H1 (cell line): ENCODE results near the gene SNRPB2. TPM values are rescaled to one million over a fixed set of nuclear protein-coding genes. Genes with fewer than 3 reads are reported as not detected.

Source experiments
- CTCF ChIA-PET: fragments of 300-600 bp; sonication (Branson Sonifier 250); formaldehyde crosslinking; loops from one replicate; lab custom pipeline; 2021; ENCODE audit not compliant: partially characterized antibody; lab: Charles Lee
- POLR2A ChIA-PET: fragments of 300-600 bp; sonication (Branson Sonifier 250); formaldehyde crosslinking; loops from one replicate; lab custom pipeline; 2021; ENCODE audit warnings: inconsistent platforms; ENCODE audit not compliant: partially characterized antibody; lab: Charles Lee
- DNase-seq, 2 experiments: peaks; one replicate each; pipeline versions ENCODE4 v3.0.0 to v3.0.0-alpha.2; 2010 to 2022; ENCODE audit warnings: low spot score in 2 of 2, low read depth in 1 of 2, mixed read lengths in 1 of 2
- FAIRE-seq: peaks from 2 replicates; lab custom pipeline; 2011; peaks lifted over from hg19 to GRCh38; lab: Jason Lieb, UNC
- H2AFZ ChIP-seq: 2 replicates; pipeline ENCODE4 v1.8.1; 2012; ENCODE audit warnings: low read length, inconsistent platforms
- H2AK5ac ChIP-seq: 2 replicates; pipeline ENCODE4 v1.6.1; 2013; ENCODE audit warnings: low read depth, low read length
- H2BK120ac ChIP-seq: replicated peaks from 2 replicates; pipeline ENCODE3; 2013; ENCODE audit warnings: low read depth, low read length, inconsistent platforms
- H2BK12ac ChIP-seq: 2 replicates; pipeline ENCODE4 v1.6.1; 2013; ENCODE audit warnings: low read depth, low read length
- H2BK15ac ChIP-seq: 2 replicates; pipeline ENCODE4 v1.6.1; 2013; ENCODE audit warnings: low read length
- H2BK20ac ChIP-seq: 2 replicates; pipeline ENCODE4 v1.6.1; 2013; ENCODE audit warnings: low read length
- H2BK5ac ChIP-seq: 2 replicates; pipeline ENCODE4 v1.6.1; 2013; ENCODE audit warnings: low read depth, low read length
- H3K14ac ChIP-seq: 2 replicates; pipeline ENCODE4 v1.6.1; 2013; ENCODE audit warnings: inconsistent platforms; ENCODE audit not compliant: insufficient read length
- H3K18ac ChIP-seq: 2 replicates; pipeline ENCODE4 v1.6.1; 2013; ENCODE audit warnings: low read length; ENCODE audit errors: extremely low read depth
- H3K23ac ChIP-seq: 2 replicates; pipeline ENCODE4 v1.6.1; 2013; ENCODE audit warnings: inconsistent platforms; ENCODE audit not compliant: insufficient read length
- H3K23me2 ChIP-seq: 2 replicates; pipeline ENCODE4 v1.6.1; 2013; ENCODE audit warnings: low read depth, low read length
- H3K27ac ChIP-seq: 2 replicates; pipeline ENCODE4 v1.6.1; 2011; ENCODE audit warnings: low read depth, low read length, inconsistent platforms
- H3K27me3 ChIP-seq, 4 experiments: replicated peaks in 1 of 4; 1 replicate in 1 of 4; 2 replicates in 3 of 4; pipeline versions ENCODE4 v1.6.1 to v1.8.1; 2011 to 2013; ENCODE audit warnings: low read length in 3 of 4, mild to moderate bottlenecking in 3 of 4, inconsistent platforms in 2 of 4, mixed read lengths in 2 of 4, moderate library complexity in 1 of 4; ENCODE audit not compliant: control insufficient read depth in 3 of 4, insufficient read depth in 3 of 4; ENCODE audit errors: extremely low read depth in 1 of 4
- H3K36me3 ChIP-seq, 4 experiments: 2 replicates each; pipeline versions ENCODE4 v1.6.1 to v1.8.1; 2011 to 2013; ENCODE audit warnings: mild to moderate bottlenecking in 4 of 4, low read length in 3 of 4, moderate library complexity in 2 of 4, control low read depth in 1 of 4, inconsistent platforms in 1 of 4; ENCODE audit not compliant: insufficient read depth in 4 of 4, control insufficient read depth in 2 of 4
- H3K4ac ChIP-seq: replicated peaks from 2 replicates; pipeline ENCODE3; 2013; ENCODE audit warnings: low read length, low read depth, mixed read lengths, inconsistent platforms; ENCODE audit not compliant: insufficient read length
- H3K4me1 ChIP-seq, 4 experiments: replicated peaks in 1 of 4; 1 replicate in 1 of 4; 2 replicates in 3 of 4; pipeline versions ENCODE4 v1.6.1 to v1.8.1; 2011 to 2013; ENCODE audit warnings: low read length in 3 of 4, inconsistent platforms in 2 of 4, mixed read lengths in 1 of 4; ENCODE audit not compliant: insufficient read depth in 4 of 4, control insufficient read depth in 3 of 4
- H3K4me2 ChIP-seq, 2 experiments: 2 replicates each; pipeline versions ENCODE4 v1.6.1 to v1.8.1; 2011 to 2013; ENCODE audit warnings: low read depth in 2 of 2, low read length in 2 of 2, control low read depth in 1 of 2, inconsistent platforms in 1 of 2, mild to moderate bottlenecking in 1 of 2; ENCODE audit not compliant: insufficient read depth in 1 of 2
- H3K4me3 ChIP-seq, 4 experiments: fragments of 200-600, 300-600 bp in 1 of 4; sonication (generic), shearing (Covaris generic), sonication (Bioruptor Twin) in 1 of 4; 2 replicates each; pipeline versions ENCODE4 v1.5.1 to v1.8.1; 2011 to 2016; ENCODE audit warnings: low read length in 4 of 4, low read depth in 3 of 4, control low read depth in 2 of 4, inconsistent platforms in 2 of 4, mild to moderate bottlenecking in 2 of 4, mixed read lengths in 1 of 4, moderate library complexity in 1 of 4; ENCODE audit not compliant: insufficient read depth in 2 of 4; ENCODE audit errors: extremely low read depth in 1 of 4
- H3K56ac ChIP-seq: replicated peaks from 2 replicates; pipeline ENCODE3; 2013; ENCODE audit warnings: low read depth, mild to moderate bottlenecking, mixed read lengths, low read length, inconsistent platforms; ENCODE audit not compliant: insufficient read length
- H3K79me1 ChIP-seq: 2 replicates; pipeline ENCODE4 v1.6.1; 2013; ENCODE audit warnings: low read depth, low read length, control low read depth
- H3K79me2 ChIP-seq, 2 experiments: 2 replicates each; pipeline versions ENCODE4 v1.6.1 to v1.8.1; 2012 to 2013; ENCODE audit warnings: low read length in 2 of 2, mild to moderate bottlenecking in 2 of 2, inconsistent platforms in 1 of 2; ENCODE audit not compliant: insufficient read depth in 2 of 2, control insufficient read depth in 1 of 2
- H3K9ac ChIP-seq, 4 experiments: replicated peaks in 1 of 4; 1 replicate in 1 of 4; 2 replicates in 3 of 4; pipeline versions ENCODE4 v1.6.1 to v1.8.1; 2011 to 2013; ENCODE audit warnings: low read depth in 3 of 4, low read length in 3 of 4, control low read depth in 2 of 4, mild to moderate bottlenecking in 2 of 4, moderate library complexity in 2 of 4, inconsistent platforms in 1 of 4; ENCODE audit errors: extremely low read depth in 1 of 4
- H3K9me3 ChIP-seq, 2 experiments: 2 replicates each; pipeline versions ENCODE4 v1.6.1 to v1.8.1; 2012 to 2013; ENCODE audit warnings: mild to moderate bottlenecking in 2 of 2, moderate library complexity in 2 of 2, control low read depth in 1 of 2, inconsistent platforms in 1 of 2, low read depth in 1 of 2, low read length in 1 of 2, mixed read lengths in 1 of 2; ENCODE audit not compliant: insufficient read depth in 2 of 2
- H4K20me1 ChIP-seq, 2 experiments: replicated peaks in 1 of 2; 2 replicates each; pipeline versions ENCODE3 to v1.8.1; 2011 to 2013; ENCODE audit warnings: inconsistent platforms in 2 of 2, low read length in 2 of 2, mild to moderate bottlenecking in 1 of 2; ENCODE audit not compliant: insufficient read depth in 2 of 2, control insufficient read depth in 1 of 2
- H4K5ac ChIP-seq: 2 replicates; pipeline ENCODE4 v1.6.1; 2013; ENCODE audit warnings: low read length, low read depth, mixed read lengths, inconsistent platforms; ENCODE audit not compliant: insufficient read length
- H4K8ac ChIP-seq: 2 replicates; pipeline ENCODE4 v1.8.0; 2013; ENCODE audit warnings: mild to moderate bottlenecking, moderate library complexity, low read length, inconsistent platforms; ENCODE audit not compliant: insufficient read depth; ENCODE audit errors: extremely low read depth
- H4K91ac ChIP-seq: replicated peaks from 2 replicates; pipeline ENCODE3; 2013; ENCODE audit warnings: low read length, mixed read lengths, inconsistent platforms; ENCODE audit not compliant: insufficient read length
- ATF3 ChIP-seq: IDR thresholded peaks from 2 replicates; pipeline ENCODE4 v1.6.1; 2011; ENCODE audit warnings: low read depth, mild to moderate bottlenecking, low read length; ENCODE audit not compliant: insufficient read depth
- BCL11A ChIP-seq, 2 experiments: IDR thresholded peaks; one replicate each; pipeline ENCODE4 v1.6.1; 2011; ENCODE audit warnings: low read depth in 2 of 2, low read length in 2 of 2, mild to moderate bottlenecking in 2 of 2
- CREB1 ChIP-seq: IDR thresholded peaks from 2 replicates; pipeline ENCODE4 v1.6.1; 2012; ENCODE audit warnings: inconsistent platforms
- GTF2F1 ChIP-seq: IDR thresholded peaks from 2 replicates; pipeline ENCODE4 v1.6.1; 2012; ENCODE audit warnings: low read depth, low read length, improper control_type of control experiment, borderline replicate concordance
- JUN ChIP-seq: IDR thresholded peaks from 2 replicates; pipeline ENCODE4 v1.6.1; 2011; ENCODE audit warnings: low read depth, mild to moderate bottlenecking, improper control_type of control experiment, low read length
- MAX ChIP-seq: IDR thresholded peaks from 2 replicates; pipeline ENCODE4 v1.6.1; 2012; ENCODE audit warnings: inconsistent platforms
- RFX5 ChIP-seq: IDR thresholded peaks from 2 replicates; pipeline ENCODE4 v1.6.1; 2011; ENCODE audit warnings: low read depth, low read length, improper control_type of control experiment, borderline replicate concordance
- RNF2 ChIP-seq: fragments of 200-900, 300-1000 bp; sonication (generic); IDR thresholded peaks from 2 replicates; pipeline ENCODE4 v1.7.1; 2016; ENCODE audit warnings: borderline replicate concordance, low read depth, mild to moderate bottlenecking, antibody characterized with exemption, low read length; ENCODE audit not compliant: poor library complexity, severe bottlenecking; ENCODE audit errors: missing control alignments
- RXRA ChIP-seq: IDR thresholded peaks from 2 replicates; pipeline ENCODE4 v1.6.1; 2011; ENCODE audit warnings: low read depth, mild to moderate bottlenecking, low read length, moderate library complexity; ENCODE audit not compliant: insufficient read depth
- SP4 ChIP-seq: IDR thresholded peaks from 2 replicates; pipeline ENCODE4 v1.6.1; 2012; ENCODE audit warnings: low read length, inconsistent platforms
- SUZ12 ChIP-seq: fragments of 200-600 bp; sonication (generic); IDR thresholded peaks from 2 replicates; pipeline ENCODE4 v1.6.1; 2012; ENCODE audit warnings: mild to moderate bottlenecking, inconsistent platforms, low read length, moderate library complexity, mixed read lengths
- polyA plus RNA-seq, 7 experiments: library from polyadenylated mRNA; depleted of rRNA in 3 of 7; stranded (reverse) in 5 of 7; unstranded in 2 of 7; fragments of >200 nt in 5 of 7; fragments of 200-250 nt in 2 of 7; gene quantifications; 1 replicate in 5 of 7; 2 replicates in 1 of 7; 4 replicates in 1 of 7; pipeline versions ENCODE4 v1.2.1 to v1.2.3, GENCODE V29; 2011 to 2013; ENCODE audit warnings: missing spikeins in 2 of 7, mixed read lengths in 2 of 7
- total RNA-seq: library from RNA; stranded (reverse); fragmentation: NEBNext Ultra II Directional; extraction: Animal tissue kit (Norgen Biotek cat#: 25700); gene quantifications from 2 replicates; pipeline ENCODE4 v1.2.1, GENCODE V29; 2021

Gene SNRPB2
- total and polyA plus RNA-seq, 2 of the 8 experiments (the other 6 are each of a cell fraction or from before 2014, with no cell fraction given) = 49.4 to 102 TPM

- Histone ChIP-seq H3K9ac (no peak overlapping the region), H3K4me2 (no peak overlapping the region), H3K4me1 (no peaks in the 10 kb centered on the region), H3K36me3 (no peaks in the 10 kb centered on the region), H4K5ac (no peak overlapping the region), H2AFZ (no peak overlapping the region), H4K8ac (no peak overlapping the region), H3K27me3 (no peaks in the 10 kb centered on the region; a peak in 1 of 7 replicates), H3K27ac (no peak overlapping the region), H3K18ac (no peak overlapping the region), H2BK120ac (no peak overlapping the region), H2BK15ac (no peak overlapping the region), H2AK5ac (no peak overlapping the region), H3K9me3 (peaks cover 3 to 8% of the 10 kb centered on the region in 2 experiments; a peak in 1 of 4 replicates), H3K23ac (no peak overlapping the region), H3K79me1 (no peaks in the 10 kb centered on the region), H2BK5ac (no peak overlapping the region), H4K91ac (no peak overlapping the region), H2BK12ac (no peak overlapping the region), H2BK20ac (no peak overlapping the region), H3K4ac (no peak overlapping the region), H3K23me2 (no peaks in the 10 kb centered on the region), H3K56ac (no peak overlapping the region), H4K20me1 (no peaks in the 10 kb centered on the region), H3K14ac (no peak overlapping the region), H3K4me3 (no peak overlapping the region), H3K79me2 (no peaks in the 10 kb centered on the region)
- ChIA-PET CTCF (no interaction called here), POLR2A (no interaction called here)
- DNase-seq (no peak), FAIRE-seq (no peak)
- no peak for TF ChIP-seq GTF2F1
- no peak for TF ChIP-seq BCL11A (IDR thresholded peaks at IDR 0.05; ENCODE audit: low read depth in 2 of 2, low read length in 2 of 2)
- no peak for TF ChIP-seq MAX
- no peak for TF ChIP-seq SP4
- TF ChIP-seq RXRA = no peak
- TF ChIP-seq ATF3 = no peak
- no peak for TF ChIP-seq RFX5
- TF ChIP-seq RNF2 = no peak
- no peak for TF ChIP-seq JUN
- TF ChIP-seq CREB1 = no peak
- no peak for TF ChIP-seq SUZ12
Measured at GRCh38 chr20:16771213-16771612, 41.4 kb downstream of the SNRPB2 start.
